Measurements from ENCODE around the gene SULT4A1. TPM values are rescaled to one million over a fixed set of nuclear protein-coding genes. Genes with fewer than 3 reads are reported as not detected.

SULT4A1 gene
- total and polyA plus RNA-seq, 2 of the 8 experiments (the other 6 are each of a cell fraction or from before 2014, with no cell fraction given): 9.1 to 11.8 TPM

DNA sequence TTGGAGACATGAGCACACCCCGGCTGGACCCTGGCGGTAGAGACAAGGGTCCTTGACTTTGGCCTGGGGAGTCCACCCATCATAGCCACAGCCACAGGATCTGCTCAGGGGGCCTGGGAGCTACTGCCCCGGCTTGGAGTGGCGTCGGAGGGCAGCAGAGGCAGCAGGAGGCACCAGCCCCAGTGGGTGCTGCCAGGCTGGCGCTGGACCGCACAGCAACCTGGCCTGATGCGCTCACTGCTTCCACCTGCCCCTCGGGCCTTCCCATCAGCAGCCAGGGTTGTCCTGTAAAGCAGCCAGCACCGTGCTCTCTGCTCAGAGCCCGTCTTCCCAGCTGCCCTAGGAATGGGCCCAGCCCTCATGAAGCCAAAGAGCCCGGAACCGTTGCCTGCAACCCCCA is 21.9 kb downstream of the SULT4A1 start (continued):
- TF ChIP-seq, protein P1, sequence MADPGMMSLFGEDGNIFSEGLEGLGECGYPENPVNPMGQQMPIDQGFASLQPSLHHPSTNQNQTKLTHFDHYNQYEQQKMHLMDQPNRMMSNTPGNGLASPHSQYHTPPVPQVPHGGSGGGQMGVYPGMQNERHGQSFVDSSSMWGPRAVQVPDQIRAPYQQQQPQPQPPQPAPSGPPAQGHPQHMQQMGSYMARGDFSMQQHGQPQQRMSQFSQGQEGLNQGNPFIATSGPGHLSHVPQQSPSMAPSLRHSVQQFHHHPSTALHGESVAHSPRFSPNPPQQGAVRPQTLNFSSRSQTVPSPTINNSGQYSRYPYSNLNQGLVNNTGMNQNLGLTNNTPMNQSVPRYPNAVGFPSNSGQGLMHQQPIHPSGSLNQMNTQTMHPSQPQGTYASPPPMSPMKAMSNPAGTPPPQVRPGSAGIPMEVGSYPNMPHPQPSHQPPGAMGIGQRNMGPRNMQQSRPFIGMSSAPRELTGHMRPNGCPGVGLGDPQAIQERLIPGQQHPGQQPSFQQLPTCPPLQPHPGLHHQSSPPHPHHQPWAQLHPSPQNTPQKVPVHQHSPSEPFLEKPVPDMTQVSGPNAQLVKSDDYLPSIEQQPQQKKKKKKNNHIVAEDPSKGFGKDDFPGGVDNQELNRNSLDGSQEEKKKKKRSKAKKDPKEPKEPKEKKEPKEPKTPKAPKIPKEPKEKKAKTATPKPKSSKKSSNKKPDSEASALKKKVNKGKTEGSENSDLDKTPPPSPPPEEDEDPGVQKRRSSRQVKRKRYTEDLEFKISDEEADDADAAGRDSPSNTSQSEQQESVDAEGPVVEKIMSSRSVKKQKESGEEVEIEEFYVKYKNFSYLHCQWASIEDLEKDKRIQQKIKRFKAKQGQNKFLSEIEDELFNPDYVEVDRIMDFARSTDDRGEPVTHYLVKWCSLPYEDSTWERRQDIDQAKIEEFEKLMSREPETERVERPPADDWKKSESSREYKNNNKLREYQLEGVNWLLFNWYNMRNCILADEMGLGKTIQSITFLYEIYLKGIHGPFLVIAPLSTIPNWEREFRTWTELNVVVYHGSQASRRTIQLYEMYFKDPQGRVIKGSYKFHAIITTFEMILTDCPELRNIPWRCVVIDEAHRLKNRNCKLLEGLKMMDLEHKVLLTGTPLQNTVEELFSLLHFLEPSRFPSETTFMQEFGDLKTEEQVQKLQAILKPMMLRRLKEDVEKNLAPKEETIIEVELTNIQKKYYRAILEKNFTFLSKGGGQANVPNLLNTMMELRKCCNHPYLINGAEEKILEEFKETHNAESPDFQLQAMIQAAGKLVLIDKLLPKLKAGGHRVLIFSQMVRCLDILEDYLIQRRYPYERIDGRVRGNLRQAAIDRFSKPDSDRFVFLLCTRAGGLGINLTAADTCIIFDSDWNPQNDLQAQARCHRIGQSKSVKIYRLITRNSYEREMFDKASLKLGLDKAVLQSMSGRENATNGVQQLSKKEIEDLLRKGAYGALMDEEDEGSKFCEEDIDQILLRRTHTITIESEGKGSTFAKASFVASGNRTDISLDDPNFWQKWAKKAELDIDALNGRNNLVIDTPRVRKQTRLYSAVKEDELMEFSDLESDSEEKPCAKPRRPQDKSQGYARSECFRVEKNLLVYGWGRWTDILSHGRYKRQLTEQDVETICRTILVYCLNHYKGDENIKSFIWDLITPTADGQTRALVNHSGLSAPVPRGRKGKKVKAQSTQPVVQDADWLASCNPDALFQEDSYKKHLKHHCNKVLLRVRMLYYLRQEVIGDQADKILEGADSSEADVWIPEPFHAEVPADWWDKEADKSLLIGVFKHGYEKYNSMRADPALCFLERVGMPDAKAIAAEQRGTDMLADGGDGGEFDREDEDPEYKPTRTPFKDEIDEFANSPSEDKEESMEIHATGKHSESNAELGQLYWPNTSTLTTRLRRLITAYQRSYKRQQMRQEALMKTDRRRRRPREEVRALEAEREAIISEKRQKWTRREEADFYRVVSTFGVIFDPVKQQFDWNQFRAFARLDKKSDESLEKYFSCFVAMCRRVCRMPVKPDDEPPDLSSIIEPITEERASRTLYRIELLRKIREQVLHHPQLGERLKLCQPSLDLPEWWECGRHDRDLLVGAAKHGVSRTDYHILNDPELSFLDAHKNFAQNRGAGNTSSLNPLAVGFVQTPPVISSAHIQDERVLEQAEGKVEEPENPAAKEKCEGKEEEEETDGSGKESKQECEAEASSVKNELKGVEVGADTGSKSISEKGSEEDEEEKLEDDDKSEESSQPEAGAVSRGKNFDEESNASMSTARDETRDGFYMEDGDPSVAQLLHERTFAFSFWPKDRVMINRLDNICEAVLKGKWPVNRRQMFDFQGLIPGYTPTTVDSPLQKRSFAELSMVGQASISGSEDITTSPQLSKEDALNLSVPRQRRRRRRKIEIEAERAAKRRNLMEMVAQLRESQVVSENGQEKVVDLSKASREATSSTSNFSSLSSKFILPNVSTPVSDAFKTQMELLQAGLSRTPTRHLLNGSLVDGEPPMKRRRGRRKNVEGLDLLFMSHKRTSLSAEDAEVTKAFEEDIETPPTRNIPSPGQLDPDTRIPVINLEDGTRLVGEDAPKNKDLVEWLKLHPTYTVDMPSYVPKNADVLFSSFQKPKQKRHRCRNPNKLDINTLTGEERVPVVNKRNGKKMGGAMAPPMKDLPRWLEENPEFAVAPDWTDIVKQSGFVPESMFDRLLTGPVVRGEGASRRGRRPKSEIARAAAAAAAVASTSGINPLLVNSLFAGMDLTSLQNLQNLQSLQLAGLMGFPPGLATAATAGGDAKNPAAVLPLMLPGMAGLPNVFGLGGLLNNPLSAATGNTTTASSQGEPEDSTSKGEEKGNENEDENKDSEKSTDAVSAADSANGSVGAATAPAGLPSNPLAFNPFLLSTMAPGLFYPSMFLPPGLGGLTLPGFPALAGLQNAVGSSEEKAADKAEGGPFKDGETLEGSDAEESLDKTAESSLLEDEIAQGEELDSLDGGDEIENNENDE (IDR thresholded peaks at IDR 0.05; ENCODE audit: insufficient replicate concordance, low read length): no peak
- TF ChIP-seq BCL11A (IDR thresholded peaks at IDR 0.05; ENCODE audit: low read depth in 2 of 2, low read length in 2 of 2): no peak
- no peak for TF ChIP-seq JUND (IDR thresholded peaks at IDR 0.05; ENCODE audit: low read length)
- TF ChIP-seq BACH1 (IDR thresholded peaks at IDR 0.05; ENCODE audit: low read length): no peak
- TF ChIP-seq SP4 (IDR thresholded peaks at IDR 0.05; ENCODE audit: low read length): no peak
- TF ChIP-seq RXRA (IDR thresholded peaks at IDR 0.05; ENCODE audit: insufficient read depth, low read depth, low read length): no peak
- TF ChIP-seq, protein P2, sequence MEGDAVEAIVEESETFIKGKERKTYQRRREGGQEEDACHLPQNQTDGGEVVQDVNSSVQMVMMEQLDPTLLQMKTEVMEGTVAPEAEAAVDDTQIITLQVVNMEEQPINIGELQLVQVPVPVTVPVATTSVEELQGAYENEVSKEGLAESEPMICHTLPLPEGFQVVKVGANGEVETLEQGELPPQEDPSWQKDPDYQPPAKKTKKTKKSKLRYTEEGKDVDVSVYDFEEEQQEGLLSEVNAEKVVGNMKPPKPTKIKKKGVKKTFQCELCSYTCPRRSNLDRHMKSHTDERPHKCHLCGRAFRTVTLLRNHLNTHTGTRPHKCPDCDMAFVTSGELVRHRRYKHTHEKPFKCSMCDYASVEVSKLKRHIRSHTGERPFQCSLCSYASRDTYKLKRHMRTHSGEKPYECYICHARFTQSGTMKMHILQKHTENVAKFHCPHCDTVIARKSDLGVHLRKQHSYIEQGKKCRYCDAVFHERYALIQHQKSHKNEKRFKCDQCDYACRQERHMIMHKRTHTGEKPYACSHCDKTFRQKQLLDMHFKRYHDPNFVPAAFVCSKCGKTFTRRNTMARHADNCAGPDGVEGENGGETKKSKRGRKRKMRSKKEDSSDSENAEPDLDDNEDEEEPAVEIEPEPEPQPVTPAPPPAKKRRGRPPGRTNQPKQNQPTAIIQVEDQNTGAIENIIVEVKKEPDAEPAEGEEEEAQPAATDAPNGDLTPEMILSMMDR (IDR thresholded peaks at IDR 0.05; ENCODE audit: control extremely low read depth in 1 of 3, insufficient read depth in 1 of 3, low read depth in 1 of 3, low read length in 3 of 3): no peak
- TF ChIP-seq CHD2 (IDR thresholded peaks at IDR 0.05; ENCODE audit: low read length): no peak
- TF ChIP-seq EGR1 (IDR thresholded peaks at IDR 0.05; ENCODE audit: borderline replicate concordance, low read depth, low read length): no peak
- TF ChIP-seq MAFK (IDR thresholded peaks at IDR 0.05; ENCODE audit: low read depth, low read length): no peak
